GM23338 (cell line): Measurements from ENCODE around the gene WDR49. TPM values are rescaled to one million over a fixed set of nuclear protein-coding genes. Genes with fewer than 3 reads are reported as not detected.

Source experiments
- ATAC-seq: fragments of 200-7000 bp; cut with Tn5 transposase; 3 replicates; pipeline ENCODE4 v1.9.1; 2020
- DNase-seq: peaks from one replicate; pipeline ENCODE4 v3.0.0-alpha.2; 2015; ENCODE audit warnings: low spot score
- H2AFZ ChIP-seq: fragments of 200-600 bp; sonication (generic); 2 replicates; pipeline ENCODE4 v1.8.0; 2016; ENCODE audit warnings: antibody characterized with exemption, mild to moderate bottlenecking, moderate library complexity
- H3F3A ChIP-seq: fragments of 200-600 bp; sonication (generic); replicated peaks from 2 replicates; pipeline ENCODE4 v1.8.0; 2017; ENCODE audit warnings: antibody characterized with exemption, mixed run types, low read depth
- H3K27ac ChIP-seq: fragments of 200-600 bp; sonication (generic); 2 replicates; pipeline ENCODE4 v1.6.1; 2016; ENCODE audit warnings: low read depth
- H3K27me3 ChIP-seq: fragments of 200-600 bp; sonication (generic); 2 replicates; pipeline ENCODE4 v1.8.0; 2016; ENCODE audit warnings: mild to moderate bottlenecking, mixed run types, moderate library complexity; ENCODE audit not compliant: insufficient read depth
- H3K36me3 ChIP-seq: fragments of 200-600 bp; sonication (generic); 2 replicates; pipeline ENCODE4 v1.8.0; 2016; ENCODE audit warnings: mild to moderate bottlenecking; ENCODE audit not compliant: insufficient read depth
- H3K4me1 ChIP-seq: fragments of 200-600 bp; sonication (generic); 2 replicates; pipeline ENCODE4 v1.8.0; 2016; ENCODE audit warnings: mild to moderate bottlenecking, moderate library complexity; ENCODE audit not compliant: insufficient read depth
- H3K4me2 ChIP-seq: fragments of 200-600 bp; sonication (generic); 2 replicates; pipeline ENCODE4 v1.7.1; 2017; ENCODE audit warnings: mixed run types
- H3K4me3 ChIP-seq: fragments of 200-600 bp; sonication (generic); 2 replicates; pipeline ENCODE4 v1.6.1; 2016; ENCODE audit warnings: mixed run types
- H3K79me2 ChIP-seq: fragments of 200-600 bp; sonication (generic); replicated peaks from 2 replicates; pipeline ENCODE4 v1.8.0; 2017; ENCODE audit warnings: mild to moderate bottlenecking; ENCODE audit not compliant: insufficient read depth
- H3K9me2 ChIP-seq: fragments of 200-600 bp; sonication (generic); 2 replicates; pipeline ENCODE4 v1.8.0; 2017; ENCODE audit not compliant: insufficient read depth
- H4K20me1 ChIP-seq: fragments of 200-600 bp; sonication (generic); replicated peaks from 2 replicates; pipeline ENCODE4 v1.8.0; 2017; ENCODE audit warnings: mild to moderate bottlenecking; ENCODE audit not compliant: insufficient read depth
- H3K27ac Mint-ChIP-seq: 2 replicates; pipeline ENCODE4 v1.8.0; 2020; ENCODE audit warnings: inconsistent platforms, mild to moderate bottlenecking, moderate library complexity, mixed read lengths
- H3K27me3 Mint-ChIP-seq: 3 replicates; pipeline ENCODE4 v1.8.0; 2022; ENCODE audit warnings: low read depth, mild to moderate bottlenecking, moderate library complexity, mixed read lengths, inconsistent platforms; ENCODE audit not compliant: insufficient read depth, poor library complexity
- H3K36me3 Mint-ChIP-seq: 3 replicates; pipeline ENCODE4 v1.8.0; 2021; ENCODE audit warnings: low read depth, mild to moderate bottlenecking, inconsistent platforms, moderate library complexity, mixed read lengths
- H3K4me1 Mint-ChIP-seq: 3 replicates; pipeline ENCODE4 v1.8.0; 2020; ENCODE audit warnings: mild to moderate bottlenecking, inconsistent platforms, mixed read lengths
- H3K4me3 Mint-ChIP-seq: 3 replicates; pipeline ENCODE4 v1.8.0; 2021; ENCODE audit warnings: moderate library complexity, mild to moderate bottlenecking, inconsistent platforms, mixed read lengths
- H3K9me3 Mint-ChIP-seq: 3 replicates; pipeline ENCODE4 v1.8.0; 2020; ENCODE audit warnings: moderate library complexity, mild to moderate bottlenecking, inconsistent platforms, mixed read lengths
- CREB1 ChIP-seq: fragments of 250-450 bp; sonication (Bioruptor Pico); IDR thresholded peaks from 2 replicates; pipeline ENCODE4 v1.5.0; 2020; ENCODE audit warnings: low read depth, mild to moderate bottlenecking, moderate library complexity
- ETS1 ChIP-seq: IDR thresholded peaks from 2 replicates; pipeline ENCODE4 v1.6.1; 2016; ENCODE audit warnings: antibody characterized with exemption
- EZH2 ChIP-seq: fragments of 200-600 bp; sonication (generic); IDR thresholded peaks from one replicate; pipeline ENCODE4 v1.8.0; 2017; ENCODE audit warnings: antibody characterized with exemption, mild to moderate bottlenecking, low read depth; ENCODE audit not compliant: unreplicated experiment
- EZH2phosphoT487 ChIP-seq: fragments of 200-600 bp; sonication (generic); IDR thresholded peaks from one replicate; pipeline ENCODE4 v1.8.1; 2018; ENCODE audit warnings: antibody characterized with exemption; ENCODE audit not compliant: unreplicated experiment
- JUNB ChIP-seq: IDR thresholded peaks from one replicate; pipeline ENCODE4 v1.6.1; 2016; ENCODE audit warnings: antibody characterized with exemption; ENCODE audit not compliant: unreplicated experiment
- NANOG ChIP-seq: IDR thresholded peaks from 2 replicates; pipeline ENCODE4 v1.6.1; 2016; ENCODE audit warnings: antibody characterized with exemption, borderline replicate concordance
- POLR2AphosphoS5 ChIP-seq: IDR thresholded peaks from 2 replicates; pipeline ENCODE4 v1.6.1; 2016; ENCODE audit warnings: antibody characterized with exemption, low read depth
- REST ChIP-seq: IDR thresholded peaks from one replicate; pipeline ENCODE4 v1.6.1; 2018; ENCODE audit warnings: antibody characterized with exemption; ENCODE audit not compliant: unreplicated experiment
- STAT1 ChIP-seq: IDR thresholded peaks from one replicate; pipeline ENCODE4 v1.6.1; 2016; ENCODE audit warnings: antibody characterized with exemption; ENCODE audit not compliant: unreplicated experiment
- ZNF114 ChIP-seq: fragments of 250-450 bp; sonication (Bioruptor Pico); IDR thresholded peaks from 2 replicates; pipeline ENCODE4 v1.5.0; 2020; ENCODE audit warnings: mild to moderate bottlenecking, moderate library complexity
- ZNF331 ChIP-seq: fragments of 250-450 bp; sonication (Bioruptor Pico); IDR thresholded peaks from 2 replicates; pipeline ENCODE4 v1.5.0; 2020; ENCODE audit warnings: low read depth, mild to moderate bottlenecking, moderate library complexity
- ZNF462 ChIP-seq: fragments of 250-450 bp; sonication (Bioruptor Pico); IDR thresholded peaks from 2 replicates; pipeline ENCODE4 v1.5.0; 2020; ENCODE audit warnings: mild to moderate bottlenecking, moderate library complexity
- polyA plus RNA-seq: library from polyadenylated mRNA; unstranded; fragments of >200 nt; fragmentation: Nextera tagmentation; extraction: Ambion mirVana; gene quantifications from 2 replicates; pipeline ENCODE4 v1.2.1, GENCODE V29; 2016
- total RNA-seq: library from RNA; depleted of rRNA; stranded (reverse); fragments of >200 nt; shearing (Covaris generic); gene quantifications from 2 replicates; pipeline ENCODE4 v1.2.3, GENCODE V29; 2014
- TF ChIP-seq, protein P1 (sequence below), 2 experiments: fragments of 200-600 bp in 1 of 2; sonication (generic) in 1 of 2; conservative IDR thresholded peaks; 2 replicates each; pipeline versions ENCODE4 v1.5.1 to v1.6.1; 2016 to 2017; ENCODE audit warnings: antibody characterized with exemption in 2 of 2, low read depth in 2 of 2, mild to moderate bottlenecking in 2 of 2, moderate library complexity in 1 of 2

Gene WDR49
- total and polyA plus RNA-seq, 2 experiments from 2014 or later = 1.4 to 1.9 TPM

- H3K9me2 ChIP-seq = no peaks in the 10 kb centered on the region
- no peak for ATAC-seq
- no peak for DNase-seq
Observed at GRCh38 chr3:167450195-167450594, 203.5 kb downstream of the WDR49 start.

More at GRCh38 chr3:167450195-167450594, 203.5 kb downstream of the WDR49 start:
- Histone ChIP-seq H3F3A (no peaks in the 10 kb centered on the region), H3K4me2 (no peak overlapping the region), H4K20me1 (no peaks in the 10 kb centered on the region), H3K79me2 (no peaks in the 10 kb centered on the region), H2AFZ (no peak overlapping the region), H3K36me3 (no peaks in the 10 kb centered on the region), H3K27me3 (no peaks in the 10 kb centered on the region), H3K4me1 (peaks cover 37% of the 10 kb centered on the region), H3K4me3 (no peak overlapping the region), H3K27ac (no peak overlapping the region)
- H3K27me3 Mint-ChIP-seq = no peaks in the 10 kb centered on the region
- peaks cover 30% of the 10 kb centered on the region for H3K4me1 Mint-ChIP-seq
- H3K27ac Mint-ChIP-seq = no peak overlapping the region
- TF ChIP-seq EZH2 (no peak), NANOG (no peak), ETS1 (no peak), CREB1 (CRISPR knock-in tag) (no peak), JUNB (no peak), ZNF114 (CRISPR knock-in tag) (no peak), STAT1 (no peak), ZNF462 (CRISPR knock-in tag) (no peak), ZNF331 (no peak), REST (no peak), EZH2phosphoT487 (no peak), POLR2AphosphoS5 (no peak)
- TF ChIP-seq, protein P1, sequence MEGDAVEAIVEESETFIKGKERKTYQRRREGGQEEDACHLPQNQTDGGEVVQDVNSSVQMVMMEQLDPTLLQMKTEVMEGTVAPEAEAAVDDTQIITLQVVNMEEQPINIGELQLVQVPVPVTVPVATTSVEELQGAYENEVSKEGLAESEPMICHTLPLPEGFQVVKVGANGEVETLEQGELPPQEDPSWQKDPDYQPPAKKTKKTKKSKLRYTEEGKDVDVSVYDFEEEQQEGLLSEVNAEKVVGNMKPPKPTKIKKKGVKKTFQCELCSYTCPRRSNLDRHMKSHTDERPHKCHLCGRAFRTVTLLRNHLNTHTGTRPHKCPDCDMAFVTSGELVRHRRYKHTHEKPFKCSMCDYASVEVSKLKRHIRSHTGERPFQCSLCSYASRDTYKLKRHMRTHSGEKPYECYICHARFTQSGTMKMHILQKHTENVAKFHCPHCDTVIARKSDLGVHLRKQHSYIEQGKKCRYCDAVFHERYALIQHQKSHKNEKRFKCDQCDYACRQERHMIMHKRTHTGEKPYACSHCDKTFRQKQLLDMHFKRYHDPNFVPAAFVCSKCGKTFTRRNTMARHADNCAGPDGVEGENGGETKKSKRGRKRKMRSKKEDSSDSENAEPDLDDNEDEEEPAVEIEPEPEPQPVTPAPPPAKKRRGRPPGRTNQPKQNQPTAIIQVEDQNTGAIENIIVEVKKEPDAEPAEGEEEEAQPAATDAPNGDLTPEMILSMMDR (conservative IDR thresholded peaks at IDR 0.05; ENCODE audit: low read depth in 2 of 2) = no peak
- H3K36me3 Mint-ChIP-seq = no peaks in the 10 kb centered on the region
- no peak overlapping the region for H3K4me3 Mint-ChIP-seq
- H3K9me3 Mint-ChIP-seq = no peaks in the 10 kb centered on the region
